OCI-LY3 (cell line): ENCODE measurements around the gene GHRHR.

ENCODE experiments used
- H2AFZ ChIP-seq: fragments of 200-600, 300-600 bp; shearing (Covaris generic); 2 replicates; pipeline ENCODE4 v1.6.0; 2014; ENCODE audit warnings: antibody characterized with exemption, low read depth, low read length
- H3K27ac ChIP-seq: fragments of 200-600, 300-600 bp; sonication (generic); 2 replicates; pipeline ENCODE4 v1.5.1; 2014; ENCODE audit warnings: mild to moderate bottlenecking, low read length, moderate library complexity, mixed read lengths
- H3K27me3 ChIP-seq: fragments of 200-600, 300-600 bp; sonication (generic); 2 replicates; pipeline ENCODE4 v1.6.1; 2014; ENCODE audit warnings: low read depth, low read length, mixed read lengths
- H3K36me3 ChIP-seq: fragments of 200-600, 300-600 bp; sonication (generic); replicated peaks from 2 replicates; pipeline ENCODE3; 2014; ENCODE audit warnings: low read depth, low read length, mixed read lengths
- H3K4me1 ChIP-seq: fragments of 300-600, 200-600 bp; sonication (generic); 2 replicates; pipeline ENCODE4 v1.6.1; 2014; ENCODE audit warnings: low read length, mixed read lengths
- H3K4me2 ChIP-seq: fragments of 200-600, 300-600 bp; sonication (generic); 2 replicates; pipeline ENCODE4 v1.6.1; 2014; ENCODE audit warnings: low read length, mixed read lengths
- H3K4me3 ChIP-seq: fragments of 300-600, 200-600 bp; sonication (generic); 2 replicates; pipeline ENCODE4 v1.5.1; 2014; ENCODE audit warnings: antibody characterized with exemption, mild to moderate bottlenecking, low read length, moderate library complexity
- H3K79me2 ChIP-seq: fragments of 300-600, 200-600 bp; shearing (Covaris generic); 2 replicates; pipeline ENCODE4 v1.6.1; 2014; ENCODE audit warnings: mild to moderate bottlenecking, low read length, mixed read lengths
- H3K9ac ChIP-seq: fragments of 300-600, 200-600 bp; shearing (Covaris generic); 2 replicates; pipeline ENCODE4 v1.6.0; 2014; ENCODE audit warnings: mild to moderate bottlenecking, low read length, moderate library complexity
- H3K9me3 ChIP-seq: fragments of 200-600, 300-600 bp; shearing (Covaris generic); 2 replicates; pipeline ENCODE4 v1.6.1; 2014; ENCODE audit warnings: low read length, mixed read lengths; ENCODE audit not compliant: insufficient read depth
- H4K20me1 ChIP-seq: fragments of 200-600, 300-600 bp; sonication (generic); 2 replicates; pipeline ENCODE4 v1.6.1; 2016; ENCODE audit warnings: low read length, mixed read lengths; ENCODE audit not compliant: insufficient read depth
- EZH2phosphoT487 ChIP-seq: fragments of 200-600 bp; shearing (Covaris generic); IDR thresholded peaks from 2 replicates; pipeline ENCODE4 v1.6.1; 2018; ENCODE audit warnings: antibody characterized with exemption, mixed run types, low read depth
- TF ChIP-seq, protein P1 (sequence below): fragments of 200-600, 300-600 bp; sonication (generic); IDR thresholded peaks from 2 replicates; pipeline ENCODE4 v1.5.1; 2014; ENCODE audit warnings: antibody characterized with exemption, low read length, low read depth

GHRHR gene

DNA sequence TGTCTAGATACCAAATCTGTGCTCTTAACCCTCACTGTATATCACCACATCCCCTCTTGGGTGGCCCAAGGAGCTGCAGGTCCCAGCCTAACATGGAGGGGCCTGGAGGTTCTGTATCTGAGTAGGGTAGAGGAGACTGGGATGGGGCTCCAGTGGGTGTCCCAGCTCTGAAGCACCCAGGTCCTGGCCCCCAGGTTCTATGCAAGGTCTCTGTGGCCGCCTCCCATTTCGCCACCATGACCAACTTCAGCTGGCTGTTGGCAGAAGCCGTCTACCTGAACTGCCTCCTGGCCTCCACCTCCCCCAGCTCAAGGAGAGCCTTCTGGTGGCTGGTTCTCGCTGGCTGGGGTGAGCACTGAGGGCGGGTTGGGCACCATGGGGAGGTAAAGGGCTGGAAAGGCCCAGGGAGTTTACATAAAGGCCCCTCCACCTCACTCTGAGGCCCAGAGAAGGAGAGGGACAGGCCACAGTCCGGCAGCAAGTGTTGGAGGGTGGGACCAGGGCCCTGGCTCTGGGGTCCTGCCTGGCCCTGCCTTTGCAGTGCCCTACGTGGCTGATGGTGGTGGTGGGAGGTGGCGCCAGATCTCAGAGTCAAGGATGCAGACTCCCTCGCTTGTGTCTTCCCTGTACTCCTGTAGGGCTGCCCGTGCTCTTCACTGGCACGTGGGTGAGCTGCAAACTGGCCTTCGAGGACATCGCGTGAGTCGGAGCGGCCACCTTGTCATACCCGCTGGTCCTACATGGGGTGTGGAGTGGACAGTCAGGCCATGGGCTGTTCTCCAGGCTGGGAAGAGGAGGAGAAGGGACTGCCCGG lies 10.2 kb downstream of the GHRHR start:
- TF ChIP-seq, protein P1, sequence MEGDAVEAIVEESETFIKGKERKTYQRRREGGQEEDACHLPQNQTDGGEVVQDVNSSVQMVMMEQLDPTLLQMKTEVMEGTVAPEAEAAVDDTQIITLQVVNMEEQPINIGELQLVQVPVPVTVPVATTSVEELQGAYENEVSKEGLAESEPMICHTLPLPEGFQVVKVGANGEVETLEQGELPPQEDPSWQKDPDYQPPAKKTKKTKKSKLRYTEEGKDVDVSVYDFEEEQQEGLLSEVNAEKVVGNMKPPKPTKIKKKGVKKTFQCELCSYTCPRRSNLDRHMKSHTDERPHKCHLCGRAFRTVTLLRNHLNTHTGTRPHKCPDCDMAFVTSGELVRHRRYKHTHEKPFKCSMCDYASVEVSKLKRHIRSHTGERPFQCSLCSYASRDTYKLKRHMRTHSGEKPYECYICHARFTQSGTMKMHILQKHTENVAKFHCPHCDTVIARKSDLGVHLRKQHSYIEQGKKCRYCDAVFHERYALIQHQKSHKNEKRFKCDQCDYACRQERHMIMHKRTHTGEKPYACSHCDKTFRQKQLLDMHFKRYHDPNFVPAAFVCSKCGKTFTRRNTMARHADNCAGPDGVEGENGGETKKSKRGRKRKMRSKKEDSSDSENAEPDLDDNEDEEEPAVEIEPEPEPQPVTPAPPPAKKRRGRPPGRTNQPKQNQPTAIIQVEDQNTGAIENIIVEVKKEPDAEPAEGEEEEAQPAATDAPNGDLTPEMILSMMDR = no peak
- no peak for TF ChIP-seq EZH2phosphoT487
- Histone ChIP-seq H4K20me1 (no peaks in the 10 kb centered on the region), H3K79me2 (no peaks in the 10 kb centered on the region), H3K4me2 (peak overlapping the region; percentile 65), H3K4me3 (no peak overlapping the region), H3K9me3 (no peaks in the 10 kb centered on the region), H3K4me1 (peaks cover 18% of the 10 kb centered on the region), H3K27ac (peak overlapping the region; percentile 37), H3K9ac (peak overlapping the region; percentile 60; the same call in 1 of the 2 replicates), H2AFZ (no peak overlapping the region; the same call in 1 of the 2 replicates), H3K27me3 (no peaks in the 10 kb centered on the region), H3K36me3 (no peaks in the 10 kb centered on the region)

DNA sequence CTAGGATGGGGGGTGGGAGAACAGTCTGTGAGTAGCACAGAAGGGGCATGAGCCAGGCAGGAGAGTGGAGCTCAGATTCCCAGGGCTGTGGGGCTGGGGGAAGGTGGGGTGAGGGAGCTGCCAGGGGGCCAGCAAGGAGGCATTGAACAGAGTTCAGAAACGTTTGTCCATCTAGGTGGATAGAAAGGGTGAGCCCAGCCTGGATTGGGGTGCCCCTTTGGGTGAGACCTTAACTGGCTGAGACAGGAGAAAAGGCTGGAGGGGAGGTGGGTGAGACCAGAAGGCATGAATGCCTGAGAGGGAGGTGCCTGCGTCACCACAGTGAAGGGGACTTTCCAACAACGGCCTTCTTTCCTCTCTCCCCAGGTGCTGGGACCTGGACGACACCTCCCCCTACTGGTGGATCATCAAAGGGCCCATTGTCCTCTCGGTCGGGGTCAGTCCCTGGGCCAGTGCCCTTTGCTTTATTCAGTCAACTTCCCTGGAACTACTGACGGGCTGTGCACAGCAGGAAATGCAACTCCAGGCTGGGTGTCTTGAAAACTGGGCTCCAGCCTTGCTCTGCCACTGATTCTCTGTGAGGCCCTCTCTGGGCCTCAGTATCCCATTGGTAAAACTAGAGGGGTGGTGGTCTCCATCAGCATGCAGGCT lies 11.0 kb downstream of the GHRHR start:
- peak overlapping the region; percentile 88 for H2AFZ ChIP-seq
- TF ChIP-seq, protein P1 = peak; percentile 82
- TF ChIP-seq EZH2phosphoT487 = no peak

DNA sequence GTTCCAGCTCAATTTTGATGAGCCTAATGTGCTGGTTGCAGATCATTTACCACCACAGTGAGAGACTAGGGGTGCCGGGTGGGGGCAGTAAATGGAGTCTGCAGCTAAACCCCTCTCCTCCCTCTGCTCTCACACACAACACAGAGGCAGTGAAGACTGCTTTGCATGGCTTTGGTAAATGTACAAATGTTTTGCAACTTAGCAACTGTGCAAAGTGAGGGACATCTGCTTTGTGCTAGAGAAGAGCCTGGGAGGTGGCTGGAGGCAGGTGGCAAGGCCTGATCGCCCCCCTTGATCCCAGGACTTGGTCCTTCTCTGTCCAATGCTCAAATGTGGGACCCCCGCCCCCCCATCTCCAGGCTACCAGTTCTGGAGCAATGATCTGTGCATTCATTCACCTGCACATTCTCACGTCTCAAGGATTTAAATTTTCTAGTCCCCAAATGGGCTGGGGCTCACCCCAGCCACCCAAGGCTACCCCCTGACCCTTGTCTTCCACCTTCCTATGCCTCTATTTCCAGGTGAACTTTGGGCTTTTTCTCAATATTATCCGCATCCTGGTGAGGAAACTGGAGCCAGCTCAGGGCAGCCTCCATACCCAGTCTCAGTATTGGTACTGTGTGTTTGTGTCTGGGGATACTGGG lies 11.6 kb downstream of the GHRHR start:
- Histone ChIP-seq H4K20me1 (no peaks in the 10 kb centered on the region), H3K36me3 (no peaks in the 10 kb centered on the region), H3K4me1 (peaks cover 18% of the 10 kb centered on the region), H3K79me2 (no peaks in the 10 kb centered on the region), H3K9ac (0 out of 2 replicates have a peak overlapping the region, but pooled peaks have one; percentile 19), H2AFZ (peak overlapping the region; percentile 88), H3K4me2 (no peak overlapping the region), H3K4me3 (no peak overlapping the region), H3K9me3 (no peaks in the 10 kb centered on the region), H3K27me3 (no peaks in the 10 kb centered on the region), H3K27ac (no peak overlapping the region)
- TF ChIP-seq, protein P1 = no peak
- TF ChIP-seq EZH2phosphoT487 = no peak

More for the DNA sequence above, 11.0 kb downstream of the GHRHR start:
- Histone ChIP-seq H3K79me2 (no peaks in the 10 kb centered on the region), H3K9me3 (no peaks in the 10 kb centered on the region), H3K4me3 (no peak overlapping the region), H3K36me3 (no peaks in the 10 kb centered on the region), H3K4me2 (peak overlapping the region; percentile 65), H3K27me3 (no peaks in the 10 kb centered on the region), H3K9ac (peak overlapping the region; percentile 60; the same call in 1 of the 2 replicates), H3K4me1 (peaks cover 18% of the 10 kb centered on the region), H4K20me1 (no peaks in the 10 kb centered on the region), H3K27ac (peak overlapping the region; percentile 37)

DNA sequence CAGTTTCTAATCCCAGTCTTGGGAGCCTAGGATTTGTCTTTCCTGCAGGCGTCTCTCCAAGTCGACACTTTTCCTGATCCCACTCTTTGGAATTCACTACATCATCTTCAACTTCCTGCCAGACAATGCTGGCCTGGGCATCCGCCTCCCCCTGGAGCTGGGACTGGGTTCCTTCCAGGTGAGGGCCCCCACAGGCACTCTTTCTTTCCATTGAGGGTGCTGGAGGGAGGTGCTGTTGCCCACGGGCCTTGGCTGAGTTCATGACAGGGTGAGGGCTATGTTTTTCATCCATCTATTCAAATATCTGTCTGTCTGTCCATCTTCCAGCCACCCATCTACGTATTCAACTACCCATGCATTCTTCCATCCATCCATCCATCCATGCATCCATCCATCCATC lies 12.6 kb downstream of the GHRHR start:
- Histone ChIP-seq H2AFZ (no peak overlapping the region), H3K79me2 (no peaks in the 10 kb centered on the region), H3K9ac (no peak overlapping the region), H4K20me1 (no peaks in the 10 kb centered on the region), H3K27ac (no peak overlapping the region), H3K4me2 (no peak overlapping the region), H3K27me3 (no peaks in the 10 kb centered on the region), H3K4me3 (no peak overlapping the region), H3K4me1 (peaks cover 18% of the 10 kb centered on the region), H3K9me3 (no peaks in the 10 kb centered on the region), H3K36me3 (no peaks in the 10 kb centered on the region)
- no peak for TF ChIP-seq EZH2phosphoT487
- TF ChIP-seq, protein P1 = no peak
